Subcutaneous adipose tissue (tissue), 4 donors: ENCODE data around the gene TMEM132E. TPM values are rescaled to one million over a fixed set of nuclear protein-coding genes. Genes with fewer than 3 reads are reported as not detected.

Source experiments
- CTCF ChIP-seq: fragments of 450-650 bp; IDR thresholded peaks from one replicate; pipeline ENCODE4 v1.5.1; 2016; ENCODE audit warnings: low read depth, mild to moderate bottlenecking, control low read depth, antibody characterized with exemption, moderate library complexity
- total RNA-seq, 4 donors: library from RNA; depleted of rRNA; stranded (reverse); fragments of >200 nt; gene quantifications; one replicate each; pipeline ENCODE4 v1.1.0, GENCODE V29; 2016

The TMEM132E gene
- total RNA-seq, 4 donors from 2014 or later, result 0.17 to 1.5 (median 0.27) TPM

DNA sequence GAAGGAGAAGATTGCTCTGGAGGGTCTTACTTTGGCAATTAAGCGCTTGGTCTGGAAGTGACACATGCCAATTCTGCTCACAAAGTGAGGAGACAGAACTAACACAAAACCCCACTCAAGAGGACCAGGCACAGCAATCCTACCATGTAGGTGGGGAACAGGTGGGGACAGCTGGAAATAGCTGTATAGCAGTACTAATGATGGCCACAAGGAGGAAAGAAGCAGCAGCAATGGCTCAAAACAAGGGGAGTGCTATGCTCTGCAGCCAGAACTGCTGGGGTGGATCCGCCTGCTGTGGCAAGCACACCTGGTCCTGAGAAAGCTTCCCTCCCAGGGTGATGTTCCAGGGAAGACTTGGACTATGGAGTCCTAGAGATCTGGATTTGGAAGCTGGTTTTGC, 17.0 kb upstream of the TMEM132E start:
- no peak for TF ChIP-seq CTCF

- TF ChIP-seq CTCF, result no peak
Measured at GRCh38 chr17:34565713-34566112, 13.7 kb upstream of the TMEM132E start.

DNA sequence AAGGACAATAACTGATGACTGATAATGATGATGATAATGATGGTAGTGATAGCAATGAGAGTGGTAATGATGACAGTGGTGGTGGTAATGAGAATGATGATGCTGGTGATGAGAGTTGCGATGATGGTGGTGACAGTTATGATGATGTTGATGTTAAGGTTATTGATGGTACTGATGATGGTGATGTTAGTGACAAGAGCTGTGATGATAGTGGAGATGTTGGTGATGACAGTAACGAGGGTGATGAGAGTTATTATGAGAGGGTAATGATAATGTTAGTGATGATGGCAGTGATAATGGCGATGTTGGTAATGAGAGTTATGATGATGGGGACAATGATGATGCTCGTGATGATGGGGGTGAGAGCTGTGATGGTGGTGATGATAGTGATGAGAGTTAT, 13.2 kb upstream of the TMEM132E start:
- no peak for TF ChIP-seq CTCF

DNA sequence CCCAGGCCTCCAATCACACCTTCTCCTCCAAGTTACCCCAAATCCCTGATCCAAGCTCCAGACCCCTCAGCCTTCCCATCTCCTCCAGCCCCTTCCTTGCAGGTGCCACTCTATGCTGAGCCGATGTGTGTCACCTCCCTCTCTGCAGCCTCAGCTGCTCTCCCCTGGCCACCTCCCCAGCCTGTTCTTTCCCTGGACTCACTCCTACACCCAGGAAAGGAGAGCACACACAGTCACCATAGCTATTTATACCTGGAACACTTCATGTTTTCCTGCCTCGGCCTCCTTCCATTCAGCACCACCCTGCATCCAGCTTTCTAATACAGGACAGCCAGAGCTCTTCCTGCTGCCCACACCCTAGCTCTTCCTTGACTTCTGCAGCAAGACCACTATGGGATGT, 12.5 kb upstream of the TMEM132E start:
- no peak for TF ChIP-seq CTCF

GRCh38 chr17:34567691-34568465, 11.5 kb upstream of the TMEM132E start:
- no peak for TF ChIP-seq CTCF

DNA sequence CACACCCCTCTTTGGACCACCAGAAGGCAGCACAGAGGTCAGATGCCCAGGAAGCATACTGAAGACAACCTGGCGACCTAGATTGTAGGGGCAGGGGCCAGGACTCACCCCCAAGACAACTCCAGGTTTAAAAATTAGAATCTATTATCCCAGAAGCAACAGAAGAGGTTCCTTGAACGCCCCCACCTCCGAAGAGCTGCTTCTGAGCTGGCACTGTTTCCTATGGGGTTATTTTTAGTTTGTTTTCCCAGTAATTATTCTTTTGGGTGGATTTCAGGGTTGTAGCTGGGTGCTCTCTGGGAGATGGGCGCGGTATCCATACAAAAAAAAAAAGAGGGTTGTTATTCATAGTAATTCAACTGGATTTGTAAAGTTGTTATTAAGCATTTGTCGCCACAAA, 10.4 kb upstream of the TMEM132E start:
- TF ChIP-seq CTCF, result no peak

- TF ChIP-seq CTCF, result no peak
Measured at GRCh38 chr17:34569591-34569990, 9.8 kb upstream of the TMEM132E start.
